IPS-20b (cell line): Measurements from ENCODE around the gene SERPINE3.

Source experiments
- H3K27ac ChIP-seq: one replicate; pipeline ENCODE4 v1.5.1; 2013; ENCODE audit warnings: low read length
- H3K27me3 ChIP-seq: 2 replicates; pipeline ENCODE4 v1.6.1; 2013; ENCODE audit warnings: mild to moderate bottlenecking, low read length, inconsistent platforms; ENCODE audit not compliant: insufficient read depth
- H3K36me3 ChIP-seq: 2 replicates; pipeline ENCODE4 v1.6.1; 2013; ENCODE audit warnings: low read depth, mild to moderate bottlenecking, inconsistent platforms, low read length, moderate library complexity; ENCODE audit not compliant: insufficient read depth
- H3K4me1 ChIP-seq: 2 replicates; pipeline ENCODE4 v1.6.1; 2013; ENCODE audit warnings: mild to moderate bottlenecking, control low read depth, inconsistent platforms, low read length, moderate library complexity; ENCODE audit not compliant: insufficient read depth
- H3K4me3 ChIP-seq: 2 replicates; pipeline ENCODE4 v1.5.1; 2013; ENCODE audit warnings: mild to moderate bottlenecking, low read length, inconsistent platforms
- H3K9ac ChIP-seq: 2 replicates; pipeline ENCODE4 v1.6.1; 2013; ENCODE audit warnings: low read depth, mild to moderate bottlenecking, inconsistent platforms, low read length, moderate library complexity
- H3K9me3 ChIP-seq: 2 replicates; pipeline ENCODE4 v1.6.1; 2013; ENCODE audit warnings: mild to moderate bottlenecking, low read depth, low read length, inconsistent platforms; ENCODE audit not compliant: insufficient read depth

Gene SERPINE3

DNA sequence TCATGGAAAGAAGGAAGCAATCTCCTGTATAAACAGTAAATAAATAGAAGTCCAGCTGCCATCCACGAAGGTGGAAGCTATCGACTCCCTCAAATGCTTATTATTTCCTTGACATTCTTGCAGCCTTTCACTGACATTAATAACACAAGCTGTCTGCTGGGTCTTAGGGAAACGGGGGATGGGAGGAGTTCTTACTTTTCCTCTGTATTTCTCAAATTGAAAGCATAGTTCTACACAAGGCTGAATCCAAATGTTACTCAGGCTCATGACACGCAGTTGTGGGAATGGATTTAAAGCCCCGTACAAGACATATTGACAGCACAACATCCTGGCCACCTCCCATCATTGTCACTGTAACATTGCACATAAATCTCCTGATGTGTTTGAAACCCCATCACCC lies 4.0 kb downstream of the SERPINE3 start:
- Histone ChIP-seq H3K4me1 (peaks cover 2% of the 10 kb centered on the region; the same call in 1 of the 2 replicates), H3K9ac (no peak overlapping the region), H3K36me3 (no peaks in the 10 kb centered on the region), H3K27ac (no peak overlapping the region), H3K27me3 (no peaks in the 10 kb centered on the region), H3K4me3 (no peak overlapping the region), H3K9me3 (no peaks in the 10 kb centered on the region)

DNA sequence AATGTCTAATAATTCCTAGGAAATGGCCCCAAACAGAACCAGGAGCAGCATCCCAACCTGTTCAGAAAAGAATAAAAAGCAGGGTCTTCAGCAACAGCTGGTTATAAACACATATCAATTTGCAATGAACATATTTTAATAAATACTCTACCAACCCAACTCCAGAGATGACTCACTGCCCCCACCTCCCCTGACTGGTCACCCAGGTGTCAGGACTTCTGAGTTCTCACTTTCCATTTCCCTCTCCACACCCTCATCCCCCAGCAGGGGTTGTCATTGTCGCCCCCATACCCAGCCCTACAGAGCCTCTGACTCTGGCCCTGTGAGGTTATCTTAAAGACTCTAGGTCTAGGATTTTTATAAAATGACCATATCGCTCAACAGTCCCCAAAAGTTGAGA lies 6.9 kb downstream of the SERPINE3 start:
- Histone ChIP-seq H3K36me3 (no peaks in the 10 kb centered on the region), H3K4me1 (peaks cover 2% of the 10 kb centered on the region; the same call in 1 of the 2 replicates), H3K9ac (no peak overlapping the region), H3K9me3 (no peaks in the 10 kb centered on the region; the same call in 1 of the 2 replicates), H3K27me3 (no peaks in the 10 kb centered on the region), H3K4me3 (no peak overlapping the region), H3K27ac (no peak overlapping the region)

DNA sequence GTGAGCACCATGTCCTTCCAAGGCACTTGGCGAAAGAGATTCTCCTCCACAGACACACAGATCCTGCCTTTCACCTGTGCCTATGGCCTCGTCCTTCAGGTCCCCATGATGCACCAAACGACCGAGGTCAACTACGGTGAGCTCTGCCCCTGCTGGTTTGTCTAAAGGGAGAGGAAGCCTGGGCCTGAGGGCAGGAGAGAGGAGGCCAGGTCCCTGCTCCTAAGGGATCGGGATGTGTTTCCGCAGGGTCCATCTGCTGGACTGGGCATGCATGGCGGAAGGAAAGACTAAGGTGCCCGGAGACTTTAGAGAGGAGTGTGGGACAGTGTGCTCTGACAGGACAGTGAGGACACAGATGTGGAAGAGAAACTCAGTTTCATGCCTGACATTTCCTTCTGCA lies 7.6 kb downstream of the SERPINE3 start:
- H3K27me3 ChIP-seq = no peaks in the 10 kb centered on the region
- peaks cover 2% of the 10 kb centered on the region; the same call in 1 of the 2 replicates for H3K4me1 ChIP-seq
- H3K9ac ChIP-seq = no peak overlapping the region
- H3K27ac ChIP-seq = no peak overlapping the region
- H3K36me3 ChIP-seq = no peaks in the 10 kb centered on the region
- no peak overlapping the region for H3K4me3 ChIP-seq
- no peaks in the 10 kb centered on the region; the same call in 1 of the 2 replicates for H3K9me3 ChIP-seq

DNA sequence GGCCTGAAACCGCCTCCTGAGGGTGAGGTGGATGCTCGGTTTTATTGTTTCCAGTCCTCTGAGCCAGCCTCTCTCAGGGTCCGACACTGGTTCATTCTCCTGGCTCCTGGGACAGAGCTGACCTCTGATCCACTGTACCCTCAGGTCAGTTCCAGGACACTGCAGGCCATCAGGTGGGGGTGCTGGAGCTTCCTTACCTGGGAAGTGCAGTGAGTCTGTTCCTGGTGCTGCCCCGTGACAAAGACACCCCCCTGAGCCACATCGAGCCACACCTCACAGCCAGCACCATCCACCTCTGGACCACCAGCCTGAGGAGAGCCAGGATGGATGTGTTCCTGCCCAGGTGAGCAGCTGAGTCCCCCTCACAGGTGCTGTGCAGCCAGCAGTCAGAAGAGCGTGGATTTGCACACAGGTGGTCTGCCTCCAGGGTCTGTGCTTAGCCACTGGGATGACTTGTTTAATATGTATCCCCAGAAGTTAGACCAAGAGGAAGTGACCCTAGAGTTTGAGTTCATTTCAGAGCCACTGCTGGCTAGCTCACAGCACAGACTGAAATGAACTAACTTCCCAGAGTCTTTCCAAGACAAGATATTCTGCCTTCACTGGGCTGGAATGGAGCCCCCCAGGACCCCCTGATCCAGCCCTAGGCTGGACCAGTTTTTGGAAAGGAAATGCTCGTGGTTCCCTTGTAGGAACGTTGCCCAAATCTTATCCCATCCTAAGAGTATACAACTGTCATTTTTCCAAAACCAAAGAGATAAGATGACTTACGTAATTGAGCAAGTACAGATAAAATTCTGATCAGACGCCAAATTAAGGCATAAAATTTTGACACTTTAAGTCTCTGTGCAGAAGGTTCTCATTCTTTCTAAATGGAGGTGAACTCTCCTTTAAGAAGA lies 8.8 kb downstream of the SERPINE3 start:
- no peak overlapping the region for H3K27ac ChIP-seq
- no peak overlapping the region for H3K4me3 ChIP-seq
- H3K9ac ChIP-seq = no peak overlapping the region
- H3K36me3 ChIP-seq = no peaks in the 10 kb centered on the region
- H3K4me1 ChIP-seq = peaks cover 8% of the 10 kb centered on the region
- H3K9me3 ChIP-seq = no peaks in the 10 kb centered on the region; the same call in 1 of the 2 replicates
- H3K27me3 ChIP-seq = no peaks in the 10 kb centered on the region

DNA sequence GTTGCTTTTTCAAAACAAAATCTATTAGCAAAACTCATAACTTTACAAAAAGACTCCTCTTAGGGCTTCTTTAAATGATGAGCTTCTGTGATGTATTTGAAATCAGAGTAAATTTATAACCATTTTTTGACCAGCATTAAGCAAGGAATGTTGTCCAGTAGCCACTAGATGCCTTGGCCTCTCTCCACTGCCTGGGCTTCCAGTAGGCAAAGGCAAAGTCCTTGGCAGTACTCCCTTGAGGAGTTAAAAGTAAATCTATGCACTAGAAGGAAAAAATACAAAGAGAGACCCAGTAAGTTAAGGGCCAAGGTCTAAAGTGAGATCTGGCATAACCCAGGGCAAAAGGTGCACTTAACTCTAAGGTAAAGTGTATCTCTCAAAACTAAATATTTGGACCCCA lies 9.5 kb downstream of the SERPINE3 start:
- H3K4me3 ChIP-seq = no peak overlapping the region

DNA sequence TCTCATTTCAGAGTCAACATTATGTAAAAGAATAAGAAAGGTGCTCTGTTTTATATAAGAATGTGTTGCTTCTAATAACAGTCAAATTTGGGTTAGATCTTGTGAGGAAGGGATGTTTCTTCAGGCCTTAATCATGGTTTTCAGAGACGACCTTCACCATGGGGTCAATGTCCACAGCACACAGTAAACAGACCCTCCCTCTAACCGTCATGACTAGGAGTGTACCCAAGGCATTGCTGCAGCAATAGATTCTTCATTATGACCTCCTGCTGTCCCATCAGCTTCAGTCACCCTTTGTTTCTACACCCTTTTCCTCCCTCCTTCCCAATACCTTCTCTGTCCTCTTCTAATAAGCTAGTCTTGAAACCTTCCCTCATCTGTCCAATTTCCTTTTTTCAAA lies 15.7 kb downstream of the SERPINE3 start:
- H3K27me3 ChIP-seq = no peaks in the 10 kb centered on the region

More for the DNA sequence above, 9.5 kb downstream of the SERPINE3 start:
- Histone ChIP-seq H3K4me1 (peaks cover 11% of the 10 kb centered on the region), H3K36me3 (no peaks in the 10 kb centered on the region), H3K27ac (no peak overlapping the region), H3K27me3 (no peaks in the 10 kb centered on the region), H3K9me3 (no peaks in the 10 kb centered on the region; the same call in 1 of the 2 replicates), H3K9ac (no peak overlapping the region)

DNA sequence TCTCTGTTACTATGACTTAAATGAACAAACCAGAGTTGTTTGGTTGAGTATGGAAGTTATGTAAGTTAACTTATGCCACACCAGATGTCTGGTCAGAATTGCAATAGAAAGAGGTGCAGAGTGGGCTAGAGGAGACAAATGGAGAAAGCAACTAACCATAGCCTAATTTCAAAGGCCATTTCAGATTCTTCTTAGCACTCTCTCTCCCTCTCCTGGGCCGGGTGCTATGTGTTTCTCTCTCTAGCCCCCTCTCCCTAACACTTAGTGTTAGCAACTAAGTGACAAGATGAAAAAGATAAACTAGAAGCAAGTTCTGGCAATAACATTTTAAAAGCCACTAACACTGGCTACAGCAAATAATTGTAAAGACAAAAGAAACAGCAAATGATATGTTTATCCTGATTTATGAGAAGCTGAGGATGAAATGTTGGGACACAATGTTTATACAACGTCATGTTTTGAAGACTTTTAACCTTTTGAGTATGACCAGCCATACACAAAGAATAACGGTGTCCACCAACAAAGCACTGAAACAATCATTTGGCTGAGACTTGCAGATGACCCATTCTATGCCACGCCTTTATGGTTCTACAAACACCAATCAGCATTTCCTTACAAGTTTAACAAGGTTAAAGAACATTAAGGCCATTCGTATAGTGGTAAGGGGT lies 18.6 kb downstream of the SERPINE3 start:
- Histone ChIP-seq H3K4me1 (peaks cover 5% of the 10 kb centered on the region; the same call in 1 of the 2 replicates), H3K27ac (no peak overlapping the region), H3K9ac (no peak overlapping the region)

More for the DNA sequence above, 15.7 kb downstream of the SERPINE3 start:
- H3K27ac ChIP-seq = no peak overlapping the region
- no peaks in the 10 kb centered on the region for H3K36me3 ChIP-seq
- no peaks in the 10 kb centered on the region; the same call in 1 of the 2 replicates for H3K9me3 ChIP-seq
- H3K9ac ChIP-seq = no peak overlapping the region
- H3K4me3 ChIP-seq = no peak overlapping the region
- H3K4me1 ChIP-seq = peaks cover 8% of the 10 kb centered on the region; the same call in 1 of the 2 replicates

DNA sequence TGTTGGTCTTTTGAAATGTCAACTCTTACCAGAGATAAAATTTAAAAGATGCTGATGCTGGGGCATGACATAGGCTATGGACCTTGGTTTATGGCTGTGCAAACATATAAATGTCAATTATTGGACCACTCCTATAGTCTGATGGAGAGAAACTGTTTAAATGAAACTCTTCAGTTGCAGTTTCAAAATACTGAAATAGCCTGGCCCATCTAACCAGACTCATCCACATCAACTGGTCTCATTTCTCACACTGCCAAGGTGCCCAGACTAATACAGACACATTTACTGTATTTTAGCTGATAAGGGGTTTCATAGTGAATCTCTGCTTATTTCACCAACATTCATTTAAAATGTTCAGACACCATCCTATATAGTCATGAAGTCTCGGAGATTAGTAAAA lies 19.9 kb downstream of the SERPINE3 start:
- Histone ChIP-seq H3K36me3 (peaks cover 22% of the 10 kb centered on the region), H3K4me3 (no peak overlapping the region)

More for the DNA sequence above, 18.6 kb downstream of the SERPINE3 start:
- H3K4me3 ChIP-seq = no peak overlapping the region
- H3K36me3 ChIP-seq = peaks cover 9% of the 10 kb centered on the region; the same call in 1 of the 2 replicates
- H3K9me3 ChIP-seq = no peaks in the 10 kb centered on the region
- no peaks in the 10 kb centered on the region for H3K27me3 ChIP-seq

DNA sequence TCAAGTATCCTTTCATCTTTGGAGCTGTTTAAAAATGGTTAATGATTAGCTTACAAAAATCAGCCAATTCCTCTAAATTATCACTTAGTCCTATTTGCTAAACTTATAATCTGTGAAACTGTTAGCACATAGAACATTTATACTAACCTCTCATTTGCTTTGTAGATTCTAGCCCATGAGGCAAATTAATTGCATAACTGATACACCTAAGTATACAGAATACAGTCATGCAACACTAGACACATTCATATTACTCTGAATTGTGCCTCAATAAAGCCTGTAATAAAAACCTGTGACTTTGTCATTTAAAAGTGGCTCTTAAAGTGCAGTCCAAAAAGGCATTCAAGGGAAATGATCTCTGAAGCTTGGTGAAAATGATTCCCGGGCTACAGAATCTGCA lies 21.0 kb downstream of the SERPINE3 start:
- Histone ChIP-seq H3K36me3 (peaks cover 33% of the 10 kb centered on the region), H3K4me1 (no peaks in the 10 kb centered on the region; the same call in 1 of the 2 replicates), H3K27ac (no peak overlapping the region), H3K9me3 (no peaks in the 10 kb centered on the region), H3K9ac (no peak overlapping the region), H3K4me3 (no peak overlapping the region), H3K27me3 (no peaks in the 10 kb centered on the region)

More for the DNA sequence above, 19.9 kb downstream of the SERPINE3 start:
- H3K27ac ChIP-seq = no peak overlapping the region
- no peaks in the 10 kb centered on the region for H3K4me1 ChIP-seq
- no peak overlapping the region for H3K9ac ChIP-seq
- no peaks in the 10 kb centered on the region for H3K9me3 ChIP-seq
- no peaks in the 10 kb centered on the region for H3K27me3 ChIP-seq

DNA sequence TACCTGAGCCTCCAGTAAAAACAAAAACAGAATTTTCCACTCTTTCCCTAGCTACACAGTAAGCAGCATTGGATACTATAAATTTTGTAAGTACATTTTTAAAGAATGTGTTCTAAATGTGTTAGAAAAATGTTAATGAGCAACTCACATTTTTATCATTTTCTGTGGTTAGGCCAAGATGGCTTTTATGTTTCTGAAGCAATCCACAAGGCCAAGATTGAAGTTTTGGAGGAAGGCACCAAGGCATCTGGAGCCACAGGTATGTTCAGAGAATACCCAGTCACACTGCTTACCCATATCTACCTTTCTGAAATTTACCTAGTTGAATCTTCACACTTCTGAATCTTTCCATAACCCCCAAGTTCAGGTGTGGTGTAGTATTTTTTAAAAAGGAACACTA lies 21.6 kb downstream of the SERPINE3 start:
- H3K9me3 ChIP-seq = no peaks in the 10 kb centered on the region
- H3K4me3 ChIP-seq = no peak overlapping the region
- H3K36me3 ChIP-seq = peaks cover 38% of the 10 kb centered on the region
- H3K4me1 ChIP-seq = no peaks in the 10 kb centered on the region; the same call in 1 of the 2 replicates
- H3K9ac ChIP-seq = no peak overlapping the region
- no peak overlapping the region for H3K27ac ChIP-seq
- no peaks in the 10 kb centered on the region for H3K27me3 ChIP-seq

DNA sequence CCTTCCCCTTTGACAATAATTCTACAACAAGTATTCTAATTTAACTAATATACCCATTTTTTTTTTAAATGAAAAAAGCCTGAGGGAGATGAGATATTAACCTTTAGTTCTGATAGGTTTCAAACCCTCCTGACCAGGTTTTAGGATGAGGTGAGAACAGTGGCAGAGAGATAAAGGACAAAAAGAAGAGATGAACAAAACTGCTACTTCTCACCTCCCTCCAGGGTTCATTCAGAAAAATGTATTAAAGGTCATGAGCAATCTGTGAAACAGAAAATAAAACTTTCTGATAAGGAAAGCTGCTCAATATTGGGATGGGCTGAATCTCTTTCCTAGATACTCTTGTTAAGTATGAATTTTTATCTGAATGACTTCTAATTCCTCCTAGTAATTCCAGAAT lies 24.1 kb downstream of the SERPINE3 start:
- Histone ChIP-seq H3K9me3 (no peaks in the 10 kb centered on the region), H3K27me3 (no peaks in the 10 kb centered on the region), H3K4me1 (no peaks in the 10 kb centered on the region; the same call in 1 of the 2 replicates), H3K27ac (no peak overlapping the region), H3K9ac (no peak overlapping the region), H3K4me3 (no peak overlapping the region), H3K36me3 (peaks cover 64% of the 10 kb centered on the region)
